RWPE1 (cell line): ENCODE results near the gene GDF9.

Source experiments
- CTCF ChIA-PET: fragments of 350-600 bp; sonication (Branson Sonifier 250); formaldehyde crosslinking; extraction: SDS; loops from one replicate; lab custom pipeline; 2021; lab: Yijun Ruan, JAX
- POLR2A ChIA-PET: fragments of 400-600 bp; formaldehyde crosslinking; extraction: SDS; loops from one replicate; lab custom pipeline; 2020; ENCODE audit warnings: antibody characterized with exemption; ENCODE audit not compliant: low non-redundant PET; lab: Yijun Ruan, JAX
- DNase-seq: peaks from one replicate; pipeline ENCODE4 v3.0.0; 2012; ENCODE audit warnings: low spot score
- H3K27ac ChIP-seq: fragments of 450-650 bp; 2 replicates; pipeline ENCODE4 v1.5.1; 2017
- TF ChIP-seq, protein P1 (sequence below): fragments of 450-650 bp; conservative IDR thresholded peaks from 2 replicates; pipeline ENCODE4 v1.5.1; 2017; ENCODE audit warnings: low read depth, mild to moderate bottlenecking

The GDF9 gene

DNA sequence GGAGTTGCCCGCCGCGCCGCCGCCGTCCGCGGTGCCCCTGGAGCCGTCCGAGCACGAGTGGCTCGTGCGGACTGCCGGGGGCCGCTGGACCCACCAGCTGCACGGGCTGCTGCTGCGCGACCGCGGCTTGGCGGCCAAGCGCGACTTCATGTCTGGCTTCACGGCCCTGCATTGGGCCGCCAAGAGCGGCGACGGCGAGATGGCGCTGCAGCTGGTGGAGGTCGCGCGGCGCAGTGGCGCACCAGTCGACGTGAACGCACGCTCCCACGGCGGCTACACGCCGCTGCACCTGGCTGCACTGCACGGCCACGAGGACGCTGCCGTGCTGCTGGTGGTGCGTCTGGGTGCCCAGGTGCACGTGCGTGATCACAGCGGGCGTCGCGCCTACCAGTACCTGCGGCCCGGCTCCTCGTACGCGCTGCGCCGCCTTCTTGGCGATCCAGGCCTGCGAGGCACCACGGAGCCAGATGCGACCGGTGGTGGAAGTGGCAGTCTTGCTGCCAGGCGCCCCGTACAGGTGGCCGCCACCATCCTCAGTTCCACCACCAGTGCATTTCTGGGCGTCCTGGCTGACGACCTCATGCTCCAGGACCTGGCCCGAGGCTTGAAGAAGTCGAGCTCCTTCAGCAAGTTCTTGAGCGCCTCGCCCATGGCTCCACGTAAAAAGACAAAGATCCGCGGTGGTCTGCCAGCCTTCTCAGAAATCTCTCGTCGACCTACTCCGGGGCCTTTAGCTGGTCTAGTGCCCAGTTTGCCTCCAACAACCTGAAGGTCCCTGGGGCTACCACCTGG lies 51.6 kb downstream of the GDF9 start:
- TF ChIP-seq, protein P1, sequence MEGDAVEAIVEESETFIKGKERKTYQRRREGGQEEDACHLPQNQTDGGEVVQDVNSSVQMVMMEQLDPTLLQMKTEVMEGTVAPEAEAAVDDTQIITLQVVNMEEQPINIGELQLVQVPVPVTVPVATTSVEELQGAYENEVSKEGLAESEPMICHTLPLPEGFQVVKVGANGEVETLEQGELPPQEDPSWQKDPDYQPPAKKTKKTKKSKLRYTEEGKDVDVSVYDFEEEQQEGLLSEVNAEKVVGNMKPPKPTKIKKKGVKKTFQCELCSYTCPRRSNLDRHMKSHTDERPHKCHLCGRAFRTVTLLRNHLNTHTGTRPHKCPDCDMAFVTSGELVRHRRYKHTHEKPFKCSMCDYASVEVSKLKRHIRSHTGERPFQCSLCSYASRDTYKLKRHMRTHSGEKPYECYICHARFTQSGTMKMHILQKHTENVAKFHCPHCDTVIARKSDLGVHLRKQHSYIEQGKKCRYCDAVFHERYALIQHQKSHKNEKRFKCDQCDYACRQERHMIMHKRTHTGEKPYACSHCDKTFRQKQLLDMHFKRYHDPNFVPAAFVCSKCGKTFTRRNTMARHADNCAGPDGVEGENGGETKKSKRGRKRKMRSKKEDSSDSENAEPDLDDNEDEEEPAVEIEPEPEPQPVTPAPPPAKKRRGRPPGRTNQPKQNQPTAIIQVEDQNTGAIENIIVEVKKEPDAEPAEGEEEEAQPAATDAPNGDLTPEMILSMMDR, result no peak
- CTCF ChIA-PET, result interaction anchor here (0.6 to 1.5 kb wide), 5 partner anchors 11 to 429 kb away, joined by 3 to 4 read pairs (median 3); partner anchors contain the start of gene SHROOM1
- DNase-seq, result no peak
- H3K27ac ChIP-seq, result no peak overlapping the region
- POLR2A ChIA-PET, result interaction anchor here (0.6 kb wide), 1 partner anchor 39 kb away, joined by 5 read pairs; no protein-coding TSS in a partner anchor

DNA sequence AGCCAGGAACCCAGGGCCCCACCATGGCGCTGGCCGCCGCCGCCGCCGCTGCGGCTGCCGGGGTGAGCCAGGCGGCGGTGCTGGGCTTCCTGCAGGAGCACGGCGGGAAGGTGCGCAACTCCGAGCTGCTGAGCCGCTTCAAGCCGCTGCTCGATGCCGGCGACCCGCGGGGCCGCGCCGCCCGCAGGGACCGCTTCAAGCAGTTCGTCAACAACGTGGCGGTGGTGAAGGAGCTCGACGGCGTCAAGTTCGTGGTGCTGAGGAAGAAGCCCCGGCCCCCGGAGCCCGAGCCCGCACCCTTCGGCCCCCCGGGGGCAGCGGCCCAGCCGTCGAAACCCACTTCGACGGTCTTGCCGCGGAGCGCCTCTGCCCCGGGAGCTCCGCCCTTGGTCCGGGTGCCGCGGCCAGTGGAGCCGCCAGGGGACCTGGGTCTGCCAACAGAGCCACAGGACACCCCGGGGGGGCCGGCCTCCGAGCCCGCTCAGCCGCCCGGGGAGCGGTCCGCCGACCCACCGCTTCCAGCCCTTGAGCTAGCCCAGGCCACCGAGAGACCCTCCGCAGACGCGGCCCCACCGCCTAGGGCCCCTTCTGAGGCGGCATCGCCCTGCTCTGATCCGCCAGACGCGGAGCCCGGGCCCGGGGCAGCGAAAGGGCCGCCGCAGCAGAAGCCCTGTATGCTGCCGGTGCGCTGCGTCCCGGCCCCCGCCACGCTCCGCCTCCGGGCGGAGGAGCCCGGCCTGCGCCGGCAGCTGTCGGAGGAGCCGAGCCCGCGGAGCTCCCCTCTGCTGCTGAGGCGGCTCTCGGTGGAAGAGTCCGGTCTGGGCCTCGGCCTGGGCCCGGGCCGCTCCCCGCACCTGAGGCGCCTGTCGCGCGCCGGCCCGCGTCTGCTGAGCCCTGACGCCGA lies 52.4 kb downstream of the GDF9 start:
- TF ChIP-seq, protein P1, result no peak
- peak; percentile 58 for DNase-seq
- CTCF ChIA-PET, result interaction anchor here (0.5 to 1.4 kb wide), 8 partner anchors 12 to 428 kb away, joined by 3 to 5 read pairs (median 3); partner anchors contain the start of gene SHROOM1
- no peak overlapping the region for H3K27ac ChIP-seq
- POLR2A ChIA-PET, result no interaction called here

DNA sequence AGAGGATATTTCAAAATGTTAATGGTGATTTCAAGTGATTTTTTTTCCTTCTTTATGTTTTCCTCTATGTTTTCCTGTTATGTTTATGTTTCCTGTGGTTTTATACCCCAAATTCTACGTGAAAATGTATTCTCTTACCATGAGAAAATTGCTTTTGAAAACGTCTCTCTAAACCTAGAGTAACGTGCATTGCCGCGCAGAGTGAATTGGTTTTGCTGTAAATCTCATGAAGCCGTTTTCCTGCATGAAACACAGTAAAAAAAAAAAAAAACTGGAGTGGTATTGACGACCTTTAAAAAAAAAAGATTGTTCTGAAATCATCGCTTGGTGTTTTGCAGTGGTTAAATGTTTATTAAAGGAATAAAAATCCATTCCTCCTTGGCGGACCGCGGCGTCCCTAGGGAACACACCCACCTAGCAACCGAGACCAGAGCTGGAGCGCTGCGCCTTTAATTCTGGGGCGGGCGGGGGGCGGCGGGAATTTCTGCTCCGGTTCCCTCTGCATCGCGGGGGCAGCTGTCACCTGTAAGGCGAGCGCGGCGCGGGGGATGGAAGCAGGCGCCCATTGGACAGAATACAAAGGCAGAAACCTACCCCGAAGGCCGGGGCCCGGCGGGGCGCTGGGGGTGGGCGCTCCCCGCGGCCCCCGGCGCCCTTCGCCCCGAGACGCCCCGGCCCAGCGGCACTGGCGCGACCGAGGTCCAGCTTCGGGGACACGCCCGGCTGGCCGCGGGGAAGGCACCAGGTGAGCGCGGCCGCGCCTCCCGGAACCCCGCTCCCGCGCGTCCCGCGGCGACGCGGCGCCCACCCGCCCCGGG lies 53.3 kb downstream of the GDF9 start, which contains the start of gene SOWAHA:
TSS of gene SOWAHA (plus strand) at position 522 of the 818 bp plus-strand sequence. CDS start 320 bp downstream, outside the sequence.
- TF ChIP-seq, protein P1, result no peak
- DNase-seq, result peak; percentile 44
- H3K27ac ChIP-seq, result no peak within 1 kb of the TSS
- ChIA-PET POLR2A (no interaction called here), CTCF (interaction anchor here (0.5 to 1.4 kb wide), 3 partner anchors 32 to 78 kb away, joined by 3 to 5 read pairs (median 3); no protein-coding TSS in a partner anchor)

DNA sequence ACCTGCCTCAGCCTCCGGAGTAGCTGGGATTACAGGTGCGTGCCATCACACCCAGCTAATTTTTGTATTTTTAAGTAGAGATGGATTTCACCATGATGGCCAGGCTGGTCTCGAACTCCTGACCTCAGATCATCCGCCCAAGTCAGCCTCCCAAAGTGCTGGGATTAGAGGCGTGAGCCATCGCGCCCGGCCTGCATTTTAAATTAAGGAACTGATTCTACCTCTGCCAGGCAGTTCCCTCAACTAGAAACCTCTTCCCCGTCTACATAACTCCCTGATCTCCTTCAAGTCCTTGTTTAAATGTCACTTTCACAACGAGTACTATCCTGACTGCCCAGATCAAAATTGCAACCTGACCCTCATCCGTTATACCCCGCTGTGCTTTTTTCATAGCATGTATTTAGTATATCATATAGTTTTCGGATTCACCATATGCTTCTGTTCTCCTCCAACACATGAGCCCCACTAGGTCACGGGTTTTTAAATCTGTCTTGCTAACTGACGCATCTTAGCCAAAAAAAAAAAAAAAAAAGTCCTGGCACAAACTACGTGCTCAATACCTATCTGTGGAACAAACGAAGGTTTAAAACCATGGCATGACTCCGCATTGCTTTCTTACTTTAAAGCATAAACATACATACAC lies 54.0 kb downstream of the GDF9 start:
- TF ChIP-seq, protein P1, result no peak
- DNase-seq, result no peak
- ChIA-PET CTCF (interaction anchor here (0.6 to 0.8 kb wide), 4 partner anchors 10 to 505 kb away, joined by 3 to 4 read pairs (median 4); no protein-coding TSS in a partner anchor), POLR2A (interaction anchor here (0.5 kb wide), 1 partner anchor 58 kb away, joined by 3 read pairs; no protein-coding TSS in a partner anchor)
- H3K27ac ChIP-seq, result no peak overlapping the region
